ENCODE data around the gene CHCHD6.

DNA sequence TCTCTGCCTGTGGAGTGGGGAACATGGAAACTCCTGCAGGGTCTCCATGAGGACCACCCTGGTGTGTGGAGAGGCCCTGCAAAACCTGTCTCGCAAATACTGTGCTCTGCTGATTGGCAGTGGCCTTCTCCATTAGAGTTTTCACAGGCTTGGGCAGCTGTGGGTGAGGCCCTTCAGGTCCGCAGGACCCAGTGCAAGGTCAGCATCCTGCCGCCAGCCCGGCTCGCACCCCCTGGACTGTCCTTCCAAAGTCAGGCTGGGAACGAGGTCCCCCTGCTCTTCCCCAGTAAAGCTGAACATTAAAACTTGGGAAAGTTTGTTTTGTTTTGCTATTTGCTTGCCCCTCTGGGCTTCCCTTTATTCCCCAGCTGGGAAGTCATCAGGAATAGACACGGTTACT, 193.9 kb downstream of the CHCHD6 start:
- TF ChIP-seq, protein P1, sequence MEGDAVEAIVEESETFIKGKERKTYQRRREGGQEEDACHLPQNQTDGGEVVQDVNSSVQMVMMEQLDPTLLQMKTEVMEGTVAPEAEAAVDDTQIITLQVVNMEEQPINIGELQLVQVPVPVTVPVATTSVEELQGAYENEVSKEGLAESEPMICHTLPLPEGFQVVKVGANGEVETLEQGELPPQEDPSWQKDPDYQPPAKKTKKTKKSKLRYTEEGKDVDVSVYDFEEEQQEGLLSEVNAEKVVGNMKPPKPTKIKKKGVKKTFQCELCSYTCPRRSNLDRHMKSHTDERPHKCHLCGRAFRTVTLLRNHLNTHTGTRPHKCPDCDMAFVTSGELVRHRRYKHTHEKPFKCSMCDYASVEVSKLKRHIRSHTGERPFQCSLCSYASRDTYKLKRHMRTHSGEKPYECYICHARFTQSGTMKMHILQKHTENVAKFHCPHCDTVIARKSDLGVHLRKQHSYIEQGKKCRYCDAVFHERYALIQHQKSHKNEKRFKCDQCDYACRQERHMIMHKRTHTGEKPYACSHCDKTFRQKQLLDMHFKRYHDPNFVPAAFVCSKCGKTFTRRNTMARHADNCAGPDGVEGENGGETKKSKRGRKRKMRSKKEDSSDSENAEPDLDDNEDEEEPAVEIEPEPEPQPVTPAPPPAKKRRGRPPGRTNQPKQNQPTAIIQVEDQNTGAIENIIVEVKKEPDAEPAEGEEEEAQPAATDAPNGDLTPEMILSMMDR (IDR thresholded peaks at IDR 0.05; ENCODE audit: insufficient read depth, low read length, poor library complexity, severe bottlenecking): no peak
- TF ChIP-seq EZH2phosphoT487 (conservative IDR thresholded peaks at IDR 0.05; ENCODE audit: low read length): no peak
